HepG2 (cell line): Measurements from ENCODE around the gene ATAD3A. TPM values are rescaled to one million over a fixed set of nuclear protein-coding genes. Genes with fewer than 3 reads are reported as not detected.
A peak's percentile ranks its signal among the peaks of the same experiment; 100 is the strongest.

ENCODE experiments used
- ARHGAP35 ChIP-seq: sonication (generic); formaldehyde crosslinking; IDR thresholded peaks from 2 replicates; pipeline ENCODE4 v1.9.0; 2022; ENCODE audit warnings: mild to moderate bottlenecking, inconsistent platforms, moderate library complexity, missing genetic modification reagents, borderline replicate concordance
- ATF7-NPFF ChIP-seq: sonication (generic); formaldehyde crosslinking; IDR thresholded peaks from 2 replicates; pipeline ENCODE4 v1.8.1; 2023; ENCODE audit warnings: mild to moderate bottlenecking, low read depth, missing genetic modification reagents, moderate library complexity
- FOXO1 ChIP-seq: sonication (generic); formaldehyde crosslinking; IDR thresholded peaks from 2 replicates; pipeline ENCODE4 v1.4.0; 2020; ENCODE audit warnings: missing genetic modification reagents
- MED1 ChIP-seq: sonication (generic); formaldehyde crosslinking; IDR thresholded peaks from 2 replicates; pipeline ENCODE4 v1.4.0; 2020; ENCODE audit warnings: missing genetic modification reagents
- MXI1 ChIP-seq: IDR thresholded peaks from 3 replicates; pipeline ENCODE4 v1.6.1; 2012; ENCODE audit warnings: low read depth, low read length, inconsistent platforms, borderline replicate concordance
- NFAT5 ChIP-seq: sonication (generic); formaldehyde crosslinking; IDR thresholded peaks from 2 replicates; pipeline ENCODE4 v1.4.0; 2020; ENCODE audit warnings: missing genetic modification reagents
- NONO ChIP-seq, 2 experiments: fragments of 450-650 bp in 1 of 2; sonication (generic) in 1 of 2; formaldehyde crosslinking in 1 of 2; IDR thresholded peaks in 1 of 2; conservative IDR thresholded peaks in 1 of 2; 2 replicates each; pipeline versions ENCODE4 v1.6.1 to v1.8.0; 2017 to 2022; ENCODE audit warnings: mild to moderate bottlenecking in 1 of 2, missing genetic modification reagents in 1 of 2, moderate library complexity in 1 of 2
- SRSF9 ChIP-seq: fragments of 200-400 bp; formaldehyde crosslinking; IDR thresholded peaks from 2 replicates; pipeline ENCODE4 v1.6.1; 2018; ENCODE audit warnings: borderline replicate concordance, mild to moderate bottlenecking, low read depth, low read length; ENCODE audit not compliant: insufficient read depth, poor library complexity, severe bottlenecking
- ZBTB39 ChIP-seq: sonication (generic); formaldehyde crosslinking; IDR thresholded peaks from 2 replicates; pipeline ENCODE4 v1.5.0; 2020; ENCODE audit warnings: missing genetic modification reagents
- ZFP36 ChIP-seq: fragments of 150-350 bp; IDR thresholded peaks from 2 replicates; pipeline ENCODE4 v1.6.1; 2018; ENCODE audit warnings: borderline replicate concordance, low read length, low read depth; ENCODE audit not compliant: partially characterized antibody
- ZNF557 ChIP-seq: sonication (generic); formaldehyde crosslinking; IDR thresholded peaks from 2 replicates; pipeline ENCODE4 v1.4.0; 2020; ENCODE audit warnings: missing genetic modification reagents
- ZNF776 ChIP-seq: sonication (generic); formaldehyde crosslinking; IDR thresholded peaks from 2 replicates; pipeline ENCODE4 v1.4.0; 2020; ENCODE audit warnings: mild to moderate bottlenecking, missing genetic modification reagents
- polyA plus RNA-seq, 8 experiments: library from polyadenylated mRNA; depleted of rRNA in 3 of 8; stranded (reverse) in 7 of 8; unstranded in 1 of 8; fragments of >200 nt; fragmentation: Illumina TruSeq in 4 of 8; extraction: Trizol in 4 of 8; gene quantifications; 2 replicates each; pipeline versions ENCODE4 v1.2.1 to v1.2.3, GENCODE V29; 2011 to 2016; ENCODE audit warnings: low read depth in 4 of 8, missing spikeins in 1 of 8, mixed read lengths in 1 of 8; ENCODE audit not compliant: insufficient read depth in 1 of 8
- total RNA-seq, 5 experiments: library from RNA; depleted of rRNA; stranded (reverse); fragments of >200 nt; fragmentation: Illumina TruSeq; extraction: Trizol; gene quantifications; 2 replicates each; pipeline ENCODE4 v1.2.3, GENCODE V29; 2016; ENCODE audit warnings: low read depth in 1 of 5
- TF ChIP-seq, protein P1 (sequence below): sonication (generic); formaldehyde crosslinking; conservative IDR thresholded peaks from 2 replicates; pipeline ENCODE4 v1.8.0; 2022; ENCODE audit warnings: mild to moderate bottlenecking, moderate library complexity, missing genetic modification reagents

ATAD3A gene
- total and polyA plus RNA-seq, 2 of the 13 experiments (the other 11 are each of a cell fraction or from before 2014, with no cell fraction given): 10.6 to 49.0 TPM

GRCh38 chr1:1573843-1574720 lies 62.1 kb downstream of the ATAD3A start (continued):
- TF ChIP-seq, protein P1, sequence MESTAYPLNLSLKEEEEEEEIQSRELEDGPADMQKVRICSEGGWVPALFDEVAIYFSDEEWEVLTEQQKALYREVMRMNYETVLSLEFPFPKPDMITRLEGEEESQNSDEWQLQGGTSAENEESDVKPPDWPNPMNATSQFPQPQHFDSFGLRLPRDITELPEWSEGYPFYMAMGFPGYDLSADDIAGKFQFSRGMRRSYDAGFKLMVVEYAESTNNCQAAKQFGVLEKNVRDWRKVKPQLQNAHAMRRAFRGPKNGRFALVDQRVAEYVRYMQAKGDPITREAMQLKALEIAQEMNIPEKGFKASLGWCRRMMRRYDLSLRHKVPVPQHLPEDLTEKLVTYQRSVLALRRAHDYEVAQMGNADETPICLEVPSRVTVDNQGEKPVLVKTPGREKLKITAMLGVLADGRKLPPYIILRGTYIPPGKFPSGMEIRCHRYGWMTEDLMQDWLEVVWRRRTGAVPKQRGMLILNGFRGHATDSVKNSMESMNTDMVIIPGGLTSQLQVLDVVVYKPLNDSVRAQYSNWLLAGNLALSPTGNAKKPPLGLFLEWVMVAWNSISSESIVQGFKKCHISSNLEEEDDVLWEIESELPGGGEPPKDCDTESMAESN (CRISPR knock-in tag): no peak
- TF ChIP-seq ZNF776: 0 out of 2 replicates have a peak, but pooled peaks have one; percentile 30
- no peak for TF ChIP-seq ZBTB39 (CRISPR knock-in tag)
- no peak for TF ChIP-seq FOXO1 (CRISPR knock-in tag)
- no peak for TF ChIP-seq ZNF557 (CRISPR knock-in tag)
- TF ChIP-seq NONO (IDR thresholded peaks at IDR 0.05): no peak
- TF ChIP-seq NONO (CRISPR knock-in tag; conservative IDR thresholded peaks at IDR 0.05): no peak
- no peak for TF ChIP-seq MED1
- TF ChIP-seq ZFP36: no peak
- TF ChIP-seq MXI1: peak; percentile 39; the same call in 1 of the 3 replicates
- no peak; the same call in 1 of the 2 replicates for TF ChIP-seq ATF7-NPFF
- TF ChIP-seq SRSF9: no peak
- no peak for TF ChIP-seq NFAT5
- no peak for TF ChIP-seq ARHGAP35 (CRISPR knock-in tag)
